Neural cell (in vitro differentiated cells): ENCODE results near the gene HOXB4. TPM values are rescaled to one million over a fixed set of nuclear protein-coding genes. Genes with fewer than 3 reads are reported as not detected.

Experiments used
- H2AFZ ChIP-seq: fragments of 200-600, 300-800 bp; sonication (generic), shearing (Covaris generic); 2 replicates; pipeline ENCODE4 v1.6.0; 2014; ENCODE audit warnings: low read depth, mild to moderate bottlenecking, antibody characterized with exemption, low read length, moderate library complexity
- H3F3A ChIP-seq: fragments of 200-600 bp; shearing (Covaris generic); 2 replicates; pipeline ENCODE4 v1.6.1; 2016; ENCODE audit warnings: mild to moderate bottlenecking, moderate library complexity, mixed read lengths, antibody characterized with exemption, low read length; ENCODE audit not compliant: insufficient read depth, poor library complexity, severe bottlenecking
- H3K27ac ChIP-seq: fragments of 200-600, 300-800 bp; sonication (generic), shearing (Covaris generic); 2 replicates; pipeline ENCODE4 v1.5.1; 2014; ENCODE audit warnings: mild to moderate bottlenecking, low read length, moderate library complexity
- H3K27me3 ChIP-seq: fragments of 300-800, 200-600 bp; sonication (generic), shearing (Covaris generic); 2 replicates; pipeline ENCODE4 v1.6.0; 2014; ENCODE audit warnings: mild to moderate bottlenecking, low read depth, low read length, moderate library complexity; ENCODE audit not compliant: insufficient read depth
- H3K36me3 ChIP-seq: fragments of 300-800, 200-600 bp; sonication (generic), shearing (Covaris generic); 2 replicates; pipeline ENCODE4 v1.5.1; 2014; ENCODE audit warnings: mild to moderate bottlenecking, antibody characterized with exemption, low read length, moderate library complexity; ENCODE audit not compliant: insufficient read depth
- H3K4me2 ChIP-seq: fragments of 300-800, 200-600 bp; sonication (generic), shearing (Covaris generic); 2 replicates; pipeline ENCODE4 v1.6.0; 2014; ENCODE audit warnings: mild to moderate bottlenecking, low read length
- H3K4me3 ChIP-seq: fragments of 300-800, 200-600 bp; sonication (generic), shearing (Covaris generic); 2 replicates; pipeline ENCODE4 v1.5.1; 2014; ENCODE audit warnings: mild to moderate bottlenecking, low read length, moderate library complexity
- H3K79me2 ChIP-seq: fragments of 200-600 bp; shearing (Covaris generic); replicated peaks from 2 replicates; pipeline ENCODE4 v1.6.0; 2014; ENCODE audit warnings: mild to moderate bottlenecking, low read length, moderate library complexity; ENCODE audit not compliant: insufficient read depth
- H3K9ac ChIP-seq: fragments of 300-800, 200-600 bp; sonication (generic), shearing (Covaris generic); 2 replicates; pipeline ENCODE4 v1.6.1; 2016; ENCODE audit warnings: mild to moderate bottlenecking, low read length, mixed read lengths
- H3K9me2 ChIP-seq: fragments of 200-600 bp; shearing (Covaris generic); 2 replicates; pipeline ENCODE4 v1.6.1; 2016; ENCODE audit warnings: mild to moderate bottlenecking, low read length, mixed read lengths; ENCODE audit not compliant: insufficient read depth
- H3K9me3 ChIP-seq: fragments of 200-600, 300-800 bp; sonication (generic), shearing (Covaris generic); 2 replicates; pipeline ENCODE4 v1.6.1; 2016; ENCODE audit warnings: mild to moderate bottlenecking, mixed run types, low read length, moderate library complexity, mixed read lengths
- H4K20me1 ChIP-seq: fragments of 200-600 bp; shearing (Covaris generic); 2 replicates; pipeline ENCODE4 v1.6.1; 2016; ENCODE audit warnings: mild to moderate bottlenecking, mixed run types; ENCODE audit not compliant: insufficient read depth
- EP300 ChIP-seq: fragments of 450-650 bp; conservative IDR thresholded peaks from 2 replicates; pipeline ENCODE4 v1.6.1; 2014; ENCODE audit warnings: antibody characterized with exemption, mild to moderate bottlenecking, moderate library complexity; ENCODE audit not compliant: poor library complexity, severe bottlenecking
- EZH2 ChIP-seq: fragments of 200-600, 300-800 bp; shearing (Covaris generic), sonication (generic); IDR thresholded peaks from 2 replicates; pipeline ENCODE4 v1.6.1; 2014; ENCODE audit warnings: antibody characterized with exemption, low read length, borderline replicate concordance, mild to moderate bottlenecking; ENCODE audit not compliant: insufficient read depth, poor library complexity, severe bottlenecking
- MXI1 ChIP-seq: fragments of 450-650 bp; conservative IDR thresholded peaks from 2 replicates; pipeline ENCODE4 v1.6.1; 2014; ENCODE audit warnings: antibody characterized with exemption, mild to moderate bottlenecking; ENCODE audit not compliant: poor library complexity, severe bottlenecking
- POLR2AphosphoS5 ChIP-seq: IDR thresholded peaks from 2 replicates; pipeline ENCODE4 v1.6.1; 2012
- RAD21 ChIP-seq: fragments of 450-650 bp; conservative IDR thresholded peaks from 2 replicates; pipeline ENCODE4 v1.6.1; 2014; ENCODE audit warnings: antibody characterized with exemption, mild to moderate bottlenecking, moderate library complexity
- SMC3 ChIP-seq: fragments of 450-650 bp; conservative IDR thresholded peaks from 2 replicates; pipeline ENCODE4 v1.6.1; 2014; ENCODE audit warnings: antibody characterized with exemption, mild to moderate bottlenecking, moderate library complexity; ENCODE audit not compliant: poor library complexity
- TAF1 ChIP-seq: IDR thresholded peaks from 2 replicates; pipeline ENCODE4 v1.6.1; 2012; ENCODE audit warnings: low read depth
- polyA plus RNA-seq: library from polyadenylated mRNA; depleted of rRNA; stranded (reverse); fragments of >200 nt; gene quantifications from 2 replicates; pipeline ENCODE4 v1.2.3, GENCODE V29; 2014
- TF ChIP-seq, protein P1 (sequence below): fragments of 450-650 bp; IDR thresholded peaks from 2 replicates; pipeline ENCODE4 v1.5.1; 2014; ENCODE audit warnings: antibody characterized with exemption, mild to moderate bottlenecking, moderate library complexity; ENCODE audit not compliant: poor library complexity, severe bottlenecking
- TF ChIP-seq, protein P2 (sequence below): IDR thresholded peaks from 2 replicates; pipeline ENCODE4 v1.6.1; 2012; ENCODE audit warnings: borderline replicate concordance

The HOXB4 gene
- polyA plus RNA-seq, 1 donor from 2014 or later: not detected

DNA sequence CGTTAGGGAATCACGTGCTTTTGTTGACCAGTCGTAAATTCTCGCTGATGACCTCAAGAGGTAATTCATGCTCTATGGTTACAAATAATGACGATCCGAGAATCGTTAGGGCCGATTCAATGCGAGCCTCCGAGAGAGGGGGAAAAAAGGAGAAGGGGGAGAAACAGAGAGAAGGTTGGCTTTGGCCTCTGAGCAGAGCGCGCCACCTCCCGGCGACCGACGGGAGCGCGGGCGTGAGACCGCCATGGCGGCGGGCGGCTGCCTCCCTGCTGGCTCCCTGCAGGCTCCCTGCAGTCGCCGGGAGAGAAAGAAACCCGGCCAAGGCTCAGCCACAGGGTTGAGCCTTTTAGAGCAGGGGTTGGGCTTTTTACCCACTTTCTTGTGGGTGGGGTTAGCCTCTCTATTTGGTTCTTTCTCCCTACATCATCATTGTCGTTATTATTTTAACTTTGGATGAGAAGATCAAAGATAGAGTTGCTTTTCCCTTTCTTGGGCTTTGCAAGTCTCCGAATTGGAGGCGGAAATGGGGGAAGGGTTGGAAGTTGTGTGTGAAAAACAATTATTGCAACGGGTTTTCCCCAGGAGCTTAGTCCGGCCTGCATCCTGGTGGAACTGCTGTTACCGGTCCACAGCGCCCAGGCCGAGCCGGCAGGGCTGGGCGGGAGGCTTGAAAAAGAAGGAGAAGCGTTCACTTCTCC is 15.8 kb upstream of the HOXB4 start:
- Histone ChIP-seq H3K9ac (no peak overlapping the region), H3K4me3 (no peak overlapping the region), H3K9me2 (no peaks in the 10 kb centered on the region), H2AFZ (no peak overlapping the region), H3K79me2 (no peaks in the 10 kb centered on the region), H4K20me1 (no peaks in the 10 kb centered on the region), H3K27ac (no peak overlapping the region), H3K4me2 (no peak overlapping the region), H3K9me3 (peaks cover 3% of the 10 kb centered on the region), H3F3A (no peaks in the 10 kb centered on the region), H3K36me3 (no peaks in the 10 kb centered on the region), H3K27me3 (peaks cover 100% of the 10 kb centered on the region)
- TF ChIP-seq EP300 (no peak), EZH2 (peak; percentile 41), TAF1 (no peak), RAD21 (peak; percentile 60), POLR2AphosphoS5 (no peak), MXI1 (no peak), SMC3 (peak; percentile 63)
- TF ChIP-seq, protein P1, sequence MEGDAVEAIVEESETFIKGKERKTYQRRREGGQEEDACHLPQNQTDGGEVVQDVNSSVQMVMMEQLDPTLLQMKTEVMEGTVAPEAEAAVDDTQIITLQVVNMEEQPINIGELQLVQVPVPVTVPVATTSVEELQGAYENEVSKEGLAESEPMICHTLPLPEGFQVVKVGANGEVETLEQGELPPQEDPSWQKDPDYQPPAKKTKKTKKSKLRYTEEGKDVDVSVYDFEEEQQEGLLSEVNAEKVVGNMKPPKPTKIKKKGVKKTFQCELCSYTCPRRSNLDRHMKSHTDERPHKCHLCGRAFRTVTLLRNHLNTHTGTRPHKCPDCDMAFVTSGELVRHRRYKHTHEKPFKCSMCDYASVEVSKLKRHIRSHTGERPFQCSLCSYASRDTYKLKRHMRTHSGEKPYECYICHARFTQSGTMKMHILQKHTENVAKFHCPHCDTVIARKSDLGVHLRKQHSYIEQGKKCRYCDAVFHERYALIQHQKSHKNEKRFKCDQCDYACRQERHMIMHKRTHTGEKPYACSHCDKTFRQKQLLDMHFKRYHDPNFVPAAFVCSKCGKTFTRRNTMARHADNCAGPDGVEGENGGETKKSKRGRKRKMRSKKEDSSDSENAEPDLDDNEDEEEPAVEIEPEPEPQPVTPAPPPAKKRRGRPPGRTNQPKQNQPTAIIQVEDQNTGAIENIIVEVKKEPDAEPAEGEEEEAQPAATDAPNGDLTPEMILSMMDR: peak; percentile 64
- TF ChIP-seq, protein P2, sequence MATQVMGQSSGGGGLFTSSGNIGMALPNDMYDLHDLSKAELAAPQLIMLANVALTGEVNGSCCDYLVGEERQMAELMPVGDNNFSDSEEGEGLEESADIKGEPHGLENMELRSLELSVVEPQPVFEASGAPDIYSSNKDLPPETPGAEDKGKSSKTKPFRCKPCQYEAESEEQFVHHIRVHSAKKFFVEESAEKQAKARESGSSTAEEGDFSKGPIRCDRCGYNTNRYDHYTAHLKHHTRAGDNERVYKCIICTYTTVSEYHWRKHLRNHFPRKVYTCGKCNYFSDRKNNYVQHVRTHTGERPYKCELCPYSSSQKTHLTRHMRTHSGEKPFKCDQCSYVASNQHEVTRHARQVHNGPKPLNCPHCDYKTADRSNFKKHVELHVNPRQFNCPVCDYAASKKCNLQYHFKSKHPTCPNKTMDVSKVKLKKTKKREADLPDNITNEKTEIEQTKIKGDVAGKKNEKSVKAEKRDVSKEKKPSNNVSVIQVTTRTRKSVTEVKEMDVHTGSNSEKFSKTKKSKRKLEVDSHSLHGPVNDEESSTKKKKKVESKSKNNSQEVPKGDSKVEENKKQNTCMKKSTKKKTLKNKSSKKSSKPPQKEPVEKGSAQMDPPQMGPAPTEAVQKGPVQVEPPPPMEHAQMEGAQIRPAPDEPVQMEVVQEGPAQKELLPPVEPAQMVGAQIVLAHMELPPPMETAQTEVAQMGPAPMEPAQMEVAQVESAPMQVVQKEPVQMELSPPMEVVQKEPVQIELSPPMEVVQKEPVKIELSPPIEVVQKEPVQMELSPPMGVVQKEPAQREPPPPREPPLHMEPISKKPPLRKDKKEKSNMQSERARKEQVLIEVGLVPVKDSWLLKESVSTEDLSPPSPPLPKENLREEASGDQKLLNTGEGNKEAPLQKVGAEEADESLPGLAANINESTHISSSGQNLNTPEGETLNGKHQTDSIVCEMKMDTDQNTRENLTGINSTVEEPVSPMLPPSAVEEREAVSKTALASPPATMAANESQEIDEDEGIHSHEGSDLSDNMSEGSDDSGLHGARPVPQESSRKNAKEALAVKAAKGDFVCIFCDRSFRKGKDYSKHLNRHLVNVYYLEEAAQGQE: no peak

DNA sequence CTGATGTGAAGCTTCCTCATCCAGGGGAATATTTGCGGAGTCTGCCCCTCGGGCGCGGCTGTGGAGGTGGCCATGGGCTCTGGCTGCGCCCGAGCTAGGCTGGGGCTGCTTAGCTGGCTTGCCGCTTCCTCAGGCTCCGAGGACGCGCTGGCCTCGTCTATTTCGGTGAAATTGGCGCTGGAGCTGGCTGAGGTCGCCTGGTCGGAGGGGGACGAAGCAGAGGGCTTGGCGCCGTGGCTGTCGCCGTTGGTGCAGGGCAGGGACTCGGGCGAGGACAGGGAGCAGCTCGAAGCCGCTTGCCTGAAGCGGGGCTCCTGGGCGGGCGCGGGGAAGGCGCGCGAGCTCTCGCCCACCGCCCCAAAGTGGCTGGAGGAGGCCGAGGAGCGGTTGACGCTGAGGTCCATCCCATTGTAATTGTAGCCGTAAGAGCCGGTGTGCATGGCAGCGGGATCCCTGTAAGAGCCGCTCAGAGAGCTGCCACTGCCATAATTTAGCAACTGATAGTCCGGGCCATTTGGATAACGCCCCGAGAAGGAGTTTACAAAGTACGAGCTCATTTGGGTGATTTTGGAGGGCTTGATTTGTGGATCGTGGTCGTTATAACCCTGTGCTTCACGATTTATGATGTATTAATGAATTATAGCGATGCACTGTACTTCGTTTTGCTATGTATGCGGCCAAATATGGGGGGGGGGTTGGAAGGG is 15.1 kb upstream of the HOXB4 start, which contains the start of gene HOXB5:
TSS of gene HOXB5 (minus strand) at position 654 of the 704 bp plus-strand sequence. CDS start at position 557, 97 bp downstream.
- no peak within 1 kb of the TSS for H3K9ac ChIP-seq
- no peak within 1 kb of the TSS for H3K27ac ChIP-seq
- H3K79me2 ChIP-seq: no peaks in the 10 kb centered on the region
- no peaks in the 10 kb centered on the region for H3K9me2 ChIP-seq
- H3K27me3 ChIP-seq: peaks cover 100% of the 10 kb centered on the region
- TF ChIP-seq, protein P2: no peak
- no peak for TF ChIP-seq POLR2AphosphoS5
- TF ChIP-seq EZH2: no peak
- no peak for TF ChIP-seq TAF1
- no peak for TF ChIP-seq MXI1
- no peak for TF ChIP-seq EP300
- TF ChIP-seq, protein P1: no peak
- TF ChIP-seq SMC3: no peak
- no peak for TF ChIP-seq RAD21
- no peak within 1 kb of the TSS for H3K4me3 ChIP-seq
- H3K9me3 ChIP-seq: peaks cover under 1% of the 10 kb centered on the region
- H3K4me2 ChIP-seq: no peak within 1 kb of the TSS
- H2AFZ ChIP-seq: no peak within 1 kb of the TSS
- H3K36me3 ChIP-seq: no peaks in the 10 kb centered on the region
- no peaks in the 10 kb centered on the region for H3F3A ChIP-seq
- no peaks in the 10 kb centered on the region for H4K20me1 ChIP-seq
